WERI-Rb-1 (cell line): ENCODE results near the gene PAX8.

Experiments
- DNase-seq: peaks from one replicate; pipeline ENCODE4 v3.0.0-alpha.2; 2020
- H3K27ac ChIP-seq: fragments of 250-450 bp; sonication (Bioruptor Pico); 2 replicates; pipeline ENCODE4 v1.5.1; 2020; ENCODE audit warnings: mild to moderate bottlenecking, moderate library complexity
- H3K27me3 ChIP-seq: fragments of 250-450 bp; sonication (Bioruptor Pico); 2 replicates; pipeline ENCODE4 v1.5.1; 2021; ENCODE audit warnings: mild to moderate bottlenecking, low read depth, moderate library complexity; ENCODE audit not compliant: insufficient read depth, severe bottlenecking
- H3K36me3 ChIP-seq: fragments of 250-450 bp; sonication (Bioruptor Pico); 2 replicates; pipeline ENCODE4 v1.5.1; 2020; ENCODE audit warnings: mild to moderate bottlenecking, moderate library complexity
- H3K4me3 ChIP-seq: 2 replicates; pipeline ENCODE4 v1.5.1; 2011; ENCODE audit warnings: low read depth, mild to moderate bottlenecking, control low read depth, low read length
- H3K9me3 ChIP-seq: fragments of 250-450 bp; sonication (Bioruptor Pico); 2 replicates; pipeline ENCODE4 v1.5.1; 2021; ENCODE audit warnings: mild to moderate bottlenecking, moderate library complexity; ENCODE audit not compliant: severe bottlenecking
- TF ChIP-seq, protein P1 (sequence below): IDR thresholded peaks from 2 replicates; pipeline ENCODE4 v1.5.1; 2011; ENCODE audit warnings: low read depth, mild to moderate bottlenecking, control low read depth, inconsistent platforms, low read length

PAX8 gene

DNA sequence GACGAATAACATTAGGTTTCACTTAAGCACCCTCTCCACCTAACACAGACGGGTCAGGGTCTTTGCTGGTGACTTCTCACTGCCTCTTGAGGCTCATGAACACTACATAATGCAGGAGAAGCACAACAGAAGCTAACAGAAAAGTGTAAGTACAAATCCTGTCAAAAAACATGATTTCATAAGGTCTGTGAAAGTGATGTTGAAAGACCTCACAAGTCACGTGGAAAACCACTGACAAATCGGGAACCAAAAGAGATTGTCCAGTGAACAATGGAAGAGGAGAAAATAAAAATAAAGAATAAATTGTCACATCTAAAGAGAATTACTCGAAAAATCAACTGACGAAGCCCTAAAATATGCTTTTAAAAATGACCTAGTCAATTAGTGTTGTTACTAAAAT, 91.0 kb downstream of the PAX8 start:
- H3K4me3 ChIP-seq = no peak overlapping the region
- no peaks in the 10 kb centered on the region for H3K27me3 ChIP-seq
- no peaks in the 10 kb centered on the region for H3K36me3 ChIP-seq
- no peaks in the 10 kb centered on the region for H3K9me3 ChIP-seq
- no peak overlapping the region for H3K27ac ChIP-seq
- TF ChIP-seq, protein P1, sequence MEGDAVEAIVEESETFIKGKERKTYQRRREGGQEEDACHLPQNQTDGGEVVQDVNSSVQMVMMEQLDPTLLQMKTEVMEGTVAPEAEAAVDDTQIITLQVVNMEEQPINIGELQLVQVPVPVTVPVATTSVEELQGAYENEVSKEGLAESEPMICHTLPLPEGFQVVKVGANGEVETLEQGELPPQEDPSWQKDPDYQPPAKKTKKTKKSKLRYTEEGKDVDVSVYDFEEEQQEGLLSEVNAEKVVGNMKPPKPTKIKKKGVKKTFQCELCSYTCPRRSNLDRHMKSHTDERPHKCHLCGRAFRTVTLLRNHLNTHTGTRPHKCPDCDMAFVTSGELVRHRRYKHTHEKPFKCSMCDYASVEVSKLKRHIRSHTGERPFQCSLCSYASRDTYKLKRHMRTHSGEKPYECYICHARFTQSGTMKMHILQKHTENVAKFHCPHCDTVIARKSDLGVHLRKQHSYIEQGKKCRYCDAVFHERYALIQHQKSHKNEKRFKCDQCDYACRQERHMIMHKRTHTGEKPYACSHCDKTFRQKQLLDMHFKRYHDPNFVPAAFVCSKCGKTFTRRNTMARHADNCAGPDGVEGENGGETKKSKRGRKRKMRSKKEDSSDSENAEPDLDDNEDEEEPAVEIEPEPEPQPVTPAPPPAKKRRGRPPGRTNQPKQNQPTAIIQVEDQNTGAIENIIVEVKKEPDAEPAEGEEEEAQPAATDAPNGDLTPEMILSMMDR = no peak
- DNase-seq = no peak

DNA sequence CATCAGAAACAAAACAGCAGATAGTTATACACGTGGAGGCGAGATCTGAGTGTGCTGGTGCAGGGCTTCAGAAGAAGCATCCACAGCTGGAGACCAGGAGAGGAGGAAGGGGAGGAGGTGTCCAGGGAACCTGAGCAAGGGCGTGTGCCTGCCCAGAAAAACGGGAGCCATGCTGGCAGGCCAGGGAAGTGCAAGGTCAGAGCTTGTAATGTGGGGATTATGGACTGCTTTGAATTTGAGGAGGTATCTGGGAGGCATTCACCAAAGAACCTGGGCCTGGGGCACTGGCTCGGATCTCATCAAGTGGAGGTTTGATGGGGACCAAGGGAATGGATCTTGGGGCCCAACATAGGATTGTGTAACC, 92.3 kb downstream of the PAX8 start:
- Histone ChIP-seq H3K27ac (no peak overlapping the region), H3K9me3 (no peaks in the 10 kb centered on the region), H3K36me3 (no peaks in the 10 kb centered on the region)

DNA sequence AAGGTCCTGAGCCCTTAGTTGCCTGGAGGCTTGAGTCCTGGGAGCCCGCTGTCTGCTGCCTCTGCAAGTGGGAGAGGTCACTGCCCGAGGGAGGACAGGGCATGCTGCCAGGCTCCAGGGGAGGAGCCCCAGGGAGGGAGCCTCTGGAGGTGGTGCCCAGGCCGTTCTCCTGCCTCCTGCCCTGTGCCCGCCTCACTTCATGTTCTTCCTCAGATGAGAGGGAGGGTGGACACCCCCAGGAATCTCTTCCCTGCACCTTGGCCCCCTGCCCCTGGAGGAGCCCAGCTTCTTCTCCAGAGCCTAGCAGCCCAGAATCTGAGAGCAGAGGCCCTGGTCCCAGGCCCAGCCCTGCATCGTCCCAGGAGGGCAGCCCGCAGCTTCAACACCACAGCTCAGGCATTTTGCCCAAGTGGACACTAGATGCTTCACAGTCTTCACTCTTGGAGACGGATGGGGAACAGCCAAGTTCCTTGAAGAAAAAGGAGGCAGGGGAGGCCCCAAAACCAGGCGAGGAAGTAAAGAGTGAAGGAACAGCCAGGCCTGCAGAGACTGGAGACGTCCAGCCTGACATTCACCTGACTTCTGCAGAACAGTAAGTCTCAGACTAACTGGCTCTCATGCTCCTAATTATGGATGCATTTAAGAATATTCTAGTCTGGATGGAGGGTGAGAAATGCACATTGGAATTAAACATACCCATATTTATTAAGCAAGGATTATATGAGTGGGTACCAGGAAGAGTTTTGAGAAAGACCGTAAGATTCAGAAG, 92.9 kb downstream of the PAX8 start:
- no peaks in the 10 kb centered on the region for H3K27me3 ChIP-seq
- no peak overlapping the region for H3K27ac ChIP-seq
- H3K36me3 ChIP-seq = no peaks in the 10 kb centered on the region
- DNase-seq = no peak
- TF ChIP-seq, protein P1 = no peak
- no peak overlapping the region for H3K4me3 ChIP-seq
- H3K9me3 ChIP-seq = no peaks in the 10 kb centered on the region

More for the DNA sequence above, 92.3 kb downstream of the PAX8 start:
- DNase-seq = no peak
- Histone ChIP-seq H3K27me3 (no peaks in the 10 kb centered on the region), H3K4me3 (no peak overlapping the region)
- TF ChIP-seq, protein P1 = no peak

DNA sequence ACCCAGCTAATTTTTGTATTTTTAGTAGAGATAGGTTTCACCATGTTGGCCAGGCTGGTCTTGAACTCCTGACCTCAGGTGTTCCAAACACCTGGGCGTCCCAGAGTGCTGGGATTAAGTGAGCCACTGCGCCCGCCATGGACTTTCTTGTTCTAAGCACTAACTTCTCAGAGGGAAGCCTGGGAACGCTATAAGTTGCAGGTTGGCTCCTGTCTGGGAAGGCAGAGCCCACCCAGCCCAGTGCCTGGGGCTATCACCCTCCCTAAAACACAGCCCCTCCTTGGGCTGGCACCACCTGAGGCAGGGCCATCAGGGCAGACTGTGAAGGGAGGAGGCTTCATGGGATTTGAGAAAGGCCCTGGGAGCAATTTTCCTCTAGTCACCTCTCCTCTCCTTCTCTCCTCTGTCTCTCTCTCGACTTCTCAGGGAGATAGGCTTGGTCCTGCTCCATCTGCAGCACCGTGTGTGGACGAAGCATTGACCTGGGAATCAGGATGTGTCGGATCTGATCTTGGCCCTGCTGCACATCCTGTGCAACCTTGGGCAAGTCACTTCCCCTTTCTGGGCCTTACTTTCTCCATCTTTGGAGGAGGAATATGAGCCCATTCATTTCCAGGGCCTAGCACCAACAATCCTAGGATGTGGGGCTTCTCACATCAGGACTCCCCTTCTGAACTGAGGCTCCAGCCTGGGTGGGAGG, 94.0 kb downstream of the PAX8 start:
- Histone ChIP-seq H3K36me3 (no peaks in the 10 kb centered on the region), H3K27me3 (no peaks in the 10 kb centered on the region), H3K27ac (no peak overlapping the region), H3K9me3 (no peaks in the 10 kb centered on the region), H3K4me3 (no peak overlapping the region)
- TF ChIP-seq, protein P1 = no peak
- no peak for DNase-seq

DNA sequence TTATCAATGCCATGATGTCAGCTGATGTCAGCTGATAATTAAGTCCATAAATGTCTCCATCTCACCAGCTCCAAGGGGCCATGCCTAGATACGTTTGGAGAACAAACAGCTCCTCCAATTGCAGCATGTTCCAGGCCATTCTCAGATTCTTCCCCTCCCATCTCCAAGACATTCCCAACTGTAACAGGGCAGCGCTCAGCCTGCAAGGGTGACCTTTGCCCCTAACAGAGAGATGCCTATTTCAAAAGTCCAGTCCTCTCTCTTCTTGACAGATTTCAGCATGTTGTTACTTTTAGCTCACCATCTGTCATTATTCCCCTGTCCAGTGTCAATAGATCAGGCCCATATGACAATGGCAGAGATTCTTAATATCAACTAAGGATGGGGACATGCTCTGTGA, 95.0 kb downstream of the PAX8 start:
- Histone ChIP-seq H3K9me3 (no peaks in the 10 kb centered on the region), H3K27ac (no peak overlapping the region), H3K27me3 (no peaks in the 10 kb centered on the region), H3K36me3 (no peaks in the 10 kb centered on the region), H3K4me3 (no peak overlapping the region)
- DNase-seq = no peak
- TF ChIP-seq, protein P1 = no peak
